ENCODE data around the gene PTPRN2.

- TF ChIP-seq L3MBTL2 (conservative IDR thresholded peaks at IDR 0.05) = no peak
- TF ChIP-seq SP1 (IDR thresholded peaks at IDR 0.05) = no peak
- no peak for TF ChIP-seq FOXK2 (IDR thresholded peaks at IDR 0.05)
These were observed 985.0 kb downstream of the PTPRN2 start for GRCh38 chr7:157602581-157602980.
